NB4 (cell line): ENCODE results near the gene OR6Q1.

ENCODE experiments used
- CTCF ChIP-seq: IDR thresholded peaks from one replicate; pipeline ENCODE4 v1.5.1; 2012; ENCODE audit warnings: low read depth, low read length
- MAX ChIP-seq: IDR thresholded peaks from 2 replicates; pipeline ENCODE4 v1.6.1; 2011; ENCODE audit warnings: low read depth, low read length
- MYC ChIP-seq: IDR thresholded peaks from 2 replicates; pipeline ENCODE4 v1.6.1; 2011; ENCODE audit warnings: low read depth, low read length
- POLR2A ChIP-seq: IDR thresholded peaks from 2 replicates; pipeline ENCODE4 v1.6.1; 2011; ENCODE audit warnings: mild to moderate bottlenecking; ENCODE audit not compliant: insufficient read length; ENCODE audit errors: extremely low read depth

GRCh38 chr11:57983191-57983590 is 47.6 kb upstream of the OR6Q1 start:
- TF ChIP-seq CTCF: no peak
- TF ChIP-seq POLR2A: no peak
- no peak for TF ChIP-seq MYC
- TF ChIP-seq MAX: no peak
